Suprapubic skin (tissue), 4 donors: Measurements from ENCODE around the gene CMKLR1. TPM values are rescaled to one million over a fixed set of nuclear protein-coding genes. Genes with fewer than 3 reads are reported as not detected.

Experiments used
- DNase-seq, 2 donors: peaks; one replicate each; pipeline ENCODE4 v3.0.0-alpha.2; 2019; ENCODE audit warnings: low spot score in 2 of 2
- H3K27ac ChIP-seq: fragments of 200-600 bp; sonication (generic); one replicate; pipeline ENCODE4 v1.5.1; 2019
- H3K27me3 ChIP-seq: fragments of 200-600 bp; sonication (generic); one replicate; pipeline ENCODE4 v1.5.1; 2019
- H3K36me3 ChIP-seq: fragments of 200-600 bp; sonication (generic); one replicate; pipeline ENCODE4 v1.5.1; 2019
- H3K4me1 ChIP-seq: fragments of 200-600 bp; sonication (generic); one replicate; pipeline ENCODE4 v1.5.1; 2019
- H3K4me3 ChIP-seq: fragments of 200-600 bp; sonication (generic); one replicate; pipeline ENCODE4 v1.5.1; 2019; ENCODE audit warnings: mild to moderate bottlenecking
- H3K9me3 ChIP-seq: fragments of 200-600 bp; sonication (generic); one replicate; pipeline ENCODE4 v1.5.1; 2019
- CTCF ChIP-seq, 2 donors: fragments of 200-600 bp in 1 of 2; fragments of 450-650 bp in 1 of 2; sonication (generic) in 1 of 2; IDR thresholded peaks; one replicate each; pipeline ENCODE4 v1.5.1; 2016 to 2019; ENCODE audit warnings: antibody characterized with exemption in 2 of 2, mild to moderate bottlenecking in 1 of 2, moderate library complexity in 1 of 2
- EP300 ChIP-seq: sonication (generic); formaldehyde crosslinking; IDR thresholded peaks from one replicate; pipeline ENCODE4 v1.6.1; 2017; ENCODE audit warnings: antibody characterized with exemption
- POLR2A ChIP-seq, 2 donors: fragments of 450-650 bp; IDR thresholded peaks; one replicate each; pipeline ENCODE4 v1.6.1; 2017; ENCODE audit warnings: antibody characterized with exemption in 2 of 2, mild to moderate bottlenecking in 2 of 2, moderate library complexity in 2 of 2
- POLR2AphosphoS5 ChIP-seq, 3 donors: sonication (generic); formaldehyde crosslinking; IDR thresholded peaks; one replicate each; pipeline ENCODE4 v1.6.1; 2017; ENCODE audit warnings: antibody characterized with exemption in 3 of 3
- WGBS: methylation state at CpG from one replicate; pipeline ENCODE4 v1.1.5; 2018; 5-methylcytosine and 5-hydroxymethylcytosine counted together
- total RNA-seq, 4 donors: library from RNA; depleted of rRNA; stranded (reverse); fragments of >200 nt; gene quantifications; one replicate each; pipeline ENCODE4 v1.1.0, GENCODE V29; 2016

The CMKLR1 gene
- total RNA-seq, 4 donors from 2014 or later, result 2.1 to 5.2 (median 3.4) TPM

- no peak for DNase-seq
- no peaks in the 10 kb centered on the region for H3K9me3 ChIP-seq
- H3K27me3 ChIP-seq, result peaks cover 7% of the 10 kb centered on the region
- H3K4me3 ChIP-seq, result no peak overlapping the region
- peaks cover 6% of the 10 kb centered on the region for H3K4me1 ChIP-seq
- TF ChIP-seq POLR2AphosphoS5 (IDR thresholded peaks at IDR 0.05) (no peak), EP300 (no peak), CTCF (IDR thresholded peaks at IDR 0.05) (no peak), POLR2A (IDR thresholded peaks at IDR 0.05) (no peak)
- no peak overlapping the region for H3K27ac ChIP-seq
- no peaks in the 10 kb centered on the region for H3K36me3 ChIP-seq
- WGBS, result 83% methylated on average over 4 of the region's 4 CpGs
Measured at GRCh38 chr12:108267450-108267849, 71.7 kb downstream of the CMKLR1 start.

- Histone ChIP-seq H3K4me1 (peaks cover 6% of the 10 kb centered on the region), H3K4me3 (no peak overlapping the region), H3K27ac (no peak overlapping the region), H3K27me3 (peaks cover 7% of the 10 kb centered on the region), H3K9me3 (peaks cover 7% of the 10 kb centered on the region), H3K36me3 (no peaks in the 10 kb centered on the region)
- TF ChIP-seq POLR2A (IDR thresholded peaks at IDR 0.05) (no peak), CTCF (IDR thresholded peaks at IDR 0.05) (no peak), EP300 (no peak), POLR2AphosphoS5 (IDR thresholded peaks at IDR 0.05) (no peak)
- no peak for DNase-seq
- 100% methylated on average over 1 of the region's 1 CpG for WGBS
Measured at GRCh38 chr12:108266131-108266530, 73.0 kb downstream of the CMKLR1 start.

- DNase-seq, result no peak
- H3K27me3 ChIP-seq, result peaks cover 7% of the 10 kb centered on the region
- peaks cover 8% of the 10 kb centered on the region for H3K9me3 ChIP-seq
- 98% methylated on average over 1 of the region's 1 CpG for WGBS
- no peaks in the 10 kb centered on the region for H3K36me3 ChIP-seq
- no peak overlapping the region for H3K4me3 ChIP-seq
- TF ChIP-seq POLR2AphosphoS5 (IDR thresholded peaks at IDR 0.05) (no peak), POLR2A (IDR thresholded peaks at IDR 0.05) (no peak), CTCF (IDR thresholded peaks at IDR 0.05) (no peak), EP300 (no peak)
- H3K4me1 ChIP-seq, result peaks cover 5% of the 10 kb centered on the region
- no peak overlapping the region for H3K27ac ChIP-seq
Measured at GRCh38 chr12:108265505-108265904, 73.6 kb downstream of the CMKLR1 start.

GRCh38 chr12:108260969-108261368 is 78.1 kb downstream of the CMKLR1 start:
- Histone ChIP-seq H3K27me3 (peaks cover 13% of the 10 kb centered on the region), H3K4me1 (no peaks in the 10 kb centered on the region), H3K27ac (no peak overlapping the region), H3K4me3 (no peak overlapping the region), H3K36me3 (no peaks in the 10 kb centered on the region), H3K9me3 (peaks cover 8% of the 10 kb centered on the region)
- DNase-seq, result no peak
- no peak for TF ChIP-seq EP300
- TF ChIP-seq POLR2AphosphoS5 (IDR thresholded peaks at IDR 0.05), result no peak
- TF ChIP-seq POLR2A (IDR thresholded peaks at IDR 0.05), result no peak
- no peak for TF ChIP-seq CTCF (IDR thresholded peaks at IDR 0.05)

- WGBS, result 55% methylated on average over 3 of the region's 3 CpGs
- Histone ChIP-seq H3K4me1 (no peaks in the 10 kb centered on the region), H3K36me3 (no peaks in the 10 kb centered on the region), H3K27ac (no peak overlapping the region), H3K4me3 (no peak overlapping the region), H3K9me3 (peaks cover 8% of the 10 kb centered on the region), H3K27me3 (peaks cover 13% of the 10 kb centered on the region)
- TF ChIP-seq POLR2A (IDR thresholded peaks at IDR 0.05), result no peak
- no peak for TF ChIP-seq CTCF (IDR thresholded peaks at IDR 0.05)
- no peak for TF ChIP-seq EP300
- no peak for TF ChIP-seq POLR2AphosphoS5 (IDR thresholded peaks at IDR 0.05)
- DNase-seq, result no peak
Measured at GRCh38 chr12:108260039-108260438, 79.1 kb downstream of the CMKLR1 start.
